Stimulated activated memory B cell treated with anti-CD40 and anti-IgM and Interleukin-4, amounts not matched to agents 10 μg/mL and 1 μg/mL and 100 μg/mL, for 72 hours (primary cell): Measurements from ENCODE around the gene SLC22A17.

Experiments
- ATAC-seq: fragments of 150-1000 bp; cut with Tn5 transposase; 2 replicates; pipeline ENCODE4 v1.10.0; 2021
- H3K27ac Mint-ChIP-seq: one replicate; pipeline ENCODE4 v1.8.0; 2022; ENCODE audit warnings: mild to moderate bottlenecking, mixed read lengths
- H3K27me3 Mint-ChIP-seq: one replicate; pipeline ENCODE4 v1.8.0; 2022; ENCODE audit warnings: mixed read lengths
- H3K36me3 Mint-ChIP-seq: one replicate; pipeline ENCODE4 v1.8.0; 2022; ENCODE audit warnings: mixed read lengths
- H3K4me1 Mint-ChIP-seq: one replicate; pipeline ENCODE4 v1.8.0; 2022; ENCODE audit warnings: mixed read lengths
- H3K4me3 Mint-ChIP-seq: one replicate; pipeline ENCODE4 v1.8.0; 2022; ENCODE audit warnings: mild to moderate bottlenecking, moderate library complexity, mixed read lengths
- H3K9me3 Mint-ChIP-seq: one replicate; pipeline ENCODE4 v1.8.0; 2022; ENCODE audit warnings: mixed read lengths

SLC22A17 gene

GRCh38 chr14:23299211-23299957, 53.3 kb downstream of the SLC22A17 start:
- Mint-ChIP-seq H3K4me1 (peaks cover 35% of the 10 kb centered on the region), H3K4me3 (no peak overlapping the region), H3K9me3 (no peaks in the 10 kb centered on the region), H3K27ac (peak overlapping the region; percentile 91), H3K36me3 (peaks cover 7% of the 10 kb centered on the region), H3K27me3 (no peaks in the 10 kb centered on the region)
- no peak for ATAC-seq

- no peak for ATAC-seq
- Mint-ChIP-seq H3K4me1 (peaks cover 36% of the 10 kb centered on the region), H3K4me3 (no peak overlapping the region), H3K9me3 (no peaks in the 10 kb centered on the region), H3K27me3 (no peaks in the 10 kb centered on the region), H3K36me3 (peaks cover 7% of the 10 kb centered on the region), H3K27ac (no peak overlapping the region)
Observed at GRCh38 chr14:23297611-23298277, 54.9 kb downstream of the SLC22A17 start.

GRCh38 chr14:23297096-23297495, 55.6 kb downstream of the SLC22A17 start:
- peaks cover 33% of the 10 kb centered on the region for H3K4me1 Mint-ChIP-seq
- no peak overlapping the region for H3K4me3 Mint-ChIP-seq
- H3K27ac Mint-ChIP-seq, result no peak overlapping the region
- no peak for ATAC-seq
- peaks cover 7% of the 10 kb centered on the region for H3K36me3 Mint-ChIP-seq
- no peaks in the 10 kb centered on the region for H3K27me3 Mint-ChIP-seq
- H3K9me3 Mint-ChIP-seq, result no peaks in the 10 kb centered on the region
